Measurements from ENCODE around the gene RBM18. TPM values are rescaled to one million over a fixed set of nuclear protein-coding genes. Genes with fewer than 3 reads are reported as not detected.

RBM18 gene
- total RNA-seq, 1 donor: 3.5 TPM

Other genes with a start within 250 kb of the RBM18 start
- 5.1 TPM for gene TTLL11, start 171.5 kb downstream of the RBM18 start, total RNA-seq
- 12.7 TPM for gene NDUFA8, start 105.1 kb downstream of the RBM18 start, total RNA-seq
- gene MORN5, start 104.9 kb downstream of the RBM18 start, total RNA-seq: 0.27 TPM
- gene LHX6, start 35.9 kb downstream of the RBM18 start, total RNA-seq: 0.81 TPM
- gene MRRF, start within 50 bp of the RBM18 start, total RNA-seq: 16.7 TPM
- gene PTGS1, start 106.2 kb upstream of the RBM18 start, total RNA-seq: 49.8 TPM
- gene OR1J1, start 213.1 kb upstream of the RBM18 start, total RNA-seq: under 0.01 TPM
- gene OR1J2, start 246.0 kb upstream of the RBM18 start, total RNA-seq: 0.27 TPM